Activated effector memory CD4-positive, alpha-beta T cell treated with anti-CD3 and anti-CD28 coated beads, Interleukin-2, amount 50 U/mL, for 16 hours (primary cell): ENCODE data around the gene INSM2.

Experiments
- DNase-seq: peaks from one replicate; pipeline ENCODE4 v3.0.0-alpha.2; 2020

INSM2 gene

GRCh38 chr14:35533357-35534207, at the start of gene INSM2:
Gene INSM2, plus strand, starts transcription at chr14:35534164. Its CDS starts 89 bp downstream, at chr14:35534253.
- DNase-seq = peak; percentile 88

- no peak for DNase-seq
Observed at GRCh38 chr14:35492569-35493014, 41.4 kb upstream of the INSM2 start.

GRCh38 chr14:35495278-35495677, 38.7 kb upstream of the INSM2 start:
- no peak for DNase-seq

GRCh38 chr14:35499180-35499579, 34.8 kb upstream of the INSM2 start:
- no peak for DNase-seq

GRCh38 chr14:35503646-35504045, 30.3 kb upstream of the INSM2 start:
- DNase-seq = no peak

GRCh38 chr14:35504260-35504659, 29.7 kb upstream of the INSM2 start:
- no peak for DNase-seq

- no peak for DNase-seq
Observed at GRCh38 chr14:35506461-35506860, 27.5 kb upstream of the INSM2 start.

GRCh38 chr14:35506927-35507326, 27.0 kb upstream of the INSM2 start:
- DNase-seq = no peak

GRCh38 chr14:35509846-35510245, 24.1 kb upstream of the INSM2 start:
- DNase-seq = no peak

GRCh38 chr14:35512765-35513164, 21.2 kb upstream of the INSM2 start:
- DNase-seq = no peak

GRCh38 chr14:35515916-35516315, 18.0 kb upstream of the INSM2 start:
- DNase-seq = no peak

GRCh38 chr14:35519986-35520385, 14.0 kb upstream of the INSM2 start:
- no peak for DNase-seq

GRCh38 chr14:35525695-35526094, 8.3 kb upstream of the INSM2 start:
- no peak for DNase-seq

- DNase-seq = no peak
Observed at GRCh38 chr14:35526962-35527361, 7.0 kb upstream of the INSM2 start.

GRCh38 chr14:35531960-35532747, 1.8 kb upstream of the INSM2 start:
- no peak for DNase-seq

- no peak for DNase-seq
Observed at GRCh38 chr14:35532783-35533356, 1.1 kb upstream of the INSM2 start.

GRCh38 chr14:35534208-35534872, 376 bp downstream of the INSM2 start:
- peak; percentile 63 for DNase-seq

GRCh38 chr14:35534873-35535482, 1.0 kb downstream of the INSM2 start:
- DNase-seq = peak; percentile 85

GRCh38 chr14:35535483-35536112, 1.6 kb downstream of the INSM2 start:
- no peak for DNase-seq

GRCh38 chr14:35539969-35540368, 6.0 kb downstream of the INSM2 start:
- no peak for DNase-seq

GRCh38 chr14:35543006-35543405, 9.0 kb downstream of the INSM2 start:
- no peak for DNase-seq

- no peak for DNase-seq
Observed at GRCh38 chr14:35549551-35549950, 15.6 kb downstream of the INSM2 start.
